NCI-H2171 (cell line): Measurements from ENCODE around the gene TAF15.
A peak's percentile ranks its signal among the peaks of the same experiment; 100 is the strongest.

Experiments
- DNase-seq: peaks from one replicate; lab custom pipeline; 2025; lab: John Stamatoyannopoulos, UW

TAF15 gene

GRCh38 chr17:35808962-35809854 lies at the start of gene TAF15:
TAF15 (plus strand) TSS chr17:35809484; CDS start chr17:35809570, 86 bp downstream.
- DNase-seq, result peak; percentile 96

GRCh38 chr17:35760587-35760986 lies 48.7 kb upstream of the TAF15 start, which contains the start of gene C17orf50:
C17orf50 (plus strand) TSS chr17:35760887; CDS start chr17:35760942, 55 bp downstream.
- no peak for DNase-seq

GRCh38 chr17:35761601-35762000 lies 47.7 kb upstream of the TAF15 start:
- DNase-seq, result no peak

GRCh38 chr17:35763767-35764122 lies 45.5 kb upstream of the TAF15 start:
- DNase-seq, result no peak

- peak; percentile 85 for DNase-seq
These were observed 44.9 kb upstream of the TAF15 start for GRCh38 chr17:35764123-35764991.

GRCh38 chr17:35765086-35765710 lies 44.1 kb upstream of the TAF15 start:
- DNase-seq, result no peak

GRCh38 chr17:35765756-35766488 lies 43.4 kb upstream of the TAF15 start:
- DNase-seq, result no peak

GRCh38 chr17:35766489-35766877 lies 42.8 kb upstream of the TAF15 start:
- DNase-seq, result no peak

GRCh38 chr17:35766903-35767510 lies 42.3 kb upstream of the TAF15 start:
- peak; percentile 10 for DNase-seq

- DNase-seq, result no peak
These were observed 40.5 kb upstream of the TAF15 start for GRCh38 chr17:35768797-35769196.

GRCh38 chr17:35769895-35770486 lies 39.3 kb upstream of the TAF15 start:
- no peak for DNase-seq

GRCh38 chr17:35773129-35773528 lies 36.2 kb upstream of the TAF15 start:
- DNase-seq, result no peak

GRCh38 chr17:35773679-35774425 lies 35.4 kb upstream of the TAF15 start:
- DNase-seq, result no peak

- DNase-seq, result no peak
These were observed 34.8 kb upstream of the TAF15 start for GRCh38 chr17:35774499-35774898.

- no peak for DNase-seq
These were observed 34.2 kb upstream of the TAF15 start for GRCh38 chr17:35775039-35775438.

- DNase-seq, result no peak
These were observed 33.7 kb upstream of the TAF15 start for GRCh38 chr17:35775583-35775982.

- no peak for DNase-seq
These were observed 30.6 kb upstream of the TAF15 start for GRCh38 chr17:35778641-35779196.

- no peak for DNase-seq
These were observed 28.3 kb upstream of the TAF15 start for GRCh38 chr17:35780950-35781349.

- DNase-seq, result no peak
These were observed 24.4 kb upstream of the TAF15 start for GRCh38 chr17:35784895-35785294.

- DNase-seq, result no peak
These were observed 22.3 kb upstream of the TAF15 start for GRCh38 chr17:35786941-35787432.
